Mesenchymal stem cell (in vitro differentiated cells and primary cell): ENCODE measurements around the gene CGB8.

ENCODE experiments used
- DNase-seq: peaks from one replicate; pipeline ENCODE4 v3.0.0-alpha.2; 2013
- H2AFZ ChIP-seq: one replicate; pipeline ENCODE4 v1.6.1; 2013; ENCODE audit warnings: low read depth, mild to moderate bottlenecking, control low read depth, inconsistent platforms, low read length, moderate library complexity
- H2AK5ac ChIP-seq: 2 replicates; pipeline ENCODE4 v1.6.1; 2013; ENCODE audit warnings: low read length, moderate library complexity, mild to moderate bottlenecking, inconsistent platforms; ENCODE audit not compliant: severe bottlenecking
- H2BK120ac ChIP-seq: one replicate; pipeline ENCODE4 v1.6.1; 2013; ENCODE audit warnings: low read depth, mild to moderate bottlenecking, inconsistent platforms, low read length, moderate library complexity
- H2BK12ac ChIP-seq, 2 experiments: one replicate each; pipeline ENCODE4 v1.6.1; 2013; ENCODE audit warnings: inconsistent platforms in 2 of 2, low read length in 2 of 2, mild to moderate bottlenecking in 2 of 2, moderate library complexity in 2 of 2, control low read depth in 1 of 2
- H2BK15ac ChIP-seq: one replicate; pipeline ENCODE4 v1.6.1; 2013; ENCODE audit warnings: mild to moderate bottlenecking, low read depth, inconsistent platforms; ENCODE audit not compliant: poor library complexity, severe bottlenecking
- H2BK5ac ChIP-seq: 2 replicates; pipeline ENCODE4 v1.6.1; 2013; ENCODE audit warnings: low read depth, mild to moderate bottlenecking, low read length, control low read depth, inconsistent platforms; ENCODE audit not compliant: poor library complexity, severe bottlenecking
- H3K14ac ChIP-seq, 2 experiments: one replicate each; pipeline ENCODE4 v1.6.1; 2013; ENCODE audit warnings: inconsistent platforms in 2 of 2, low read length in 2 of 2, control low read depth in 1 of 2, mild to moderate bottlenecking in 1 of 2, moderate library complexity in 1 of 2
- H3K18ac ChIP-seq, 2 experiments: one replicate each; pipeline ENCODE4 v1.6.1; 2013; ENCODE audit warnings: inconsistent platforms in 2 of 2, low read length in 2 of 2, control low read depth in 1 of 2, low read depth in 1 of 2, mild to moderate bottlenecking in 1 of 2
- H3K23ac ChIP-seq, 2 experiments: one replicate each; pipeline ENCODE4 v1.6.1; 2013; ENCODE audit warnings: inconsistent platforms in 2 of 2, low read length in 2 of 2, mild to moderate bottlenecking in 2 of 2, moderate library complexity in 2 of 2, control low read depth in 1 of 2
- H3K27ac ChIP-seq: 2 replicates; pipeline ENCODE4 v1.5.1; 2013; ENCODE audit warnings: mild to moderate bottlenecking, moderate library complexity, low read length, control low read depth, inconsistent platforms; ENCODE audit not compliant: poor library complexity, severe bottlenecking
- H3K27me3 ChIP-seq, 2 experiments: 2 replicates each; pipeline versions ENCODE4 v1.6.1 to v1.7.0; 2013; ENCODE audit warnings: low read length in 2 of 2, mild to moderate bottlenecking in 2 of 2, moderate library complexity in 2 of 2, control low read depth in 1 of 2, inconsistent platforms in 1 of 2; ENCODE audit not compliant: control insufficient read depth in 1 of 2, insufficient read depth in 1 of 2
- H3K36me3 ChIP-seq, 2 experiments: 2 replicates each; pipeline versions ENCODE4 v1.6.1 to v1.7.0; 2013; ENCODE audit warnings: low read length in 2 of 2, control low read depth in 1 of 2, inconsistent platforms in 1 of 2, low read depth in 1 of 2, mild to moderate bottlenecking in 1 of 2; ENCODE audit not compliant: insufficient read depth in 2 of 2, control insufficient read depth in 1 of 2
- H3K4ac ChIP-seq, 2 experiments: one replicate each; pipeline ENCODE4 v1.6.1; 2013; ENCODE audit warnings: inconsistent platforms in 2 of 2, low read length in 2 of 2, mild to moderate bottlenecking in 2 of 2, moderate library complexity in 2 of 2, control low read depth in 1 of 2, low read depth in 1 of 2
- H3K4me1 ChIP-seq: 2 replicates; pipeline ENCODE4 v1.6.1; 2013; ENCODE audit warnings: low read depth, low read length, control low read depth; ENCODE audit not compliant: control insufficient read depth, insufficient read depth
- H3K4me2 ChIP-seq: 2 replicates; pipeline ENCODE4 v1.6.1; 2013; ENCODE audit warnings: low read length, mild to moderate bottlenecking, inconsistent platforms; ENCODE audit not compliant: poor library complexity, severe bottlenecking
- H3K4me3 ChIP-seq, 2 experiments: 2 replicates each; pipeline versions ENCODE4 v1.5.1 to v1.7.0; 2013; ENCODE audit warnings: low read length in 2 of 2, mild to moderate bottlenecking in 2 of 2, control low read depth in 1 of 2, low read depth in 1 of 2; ENCODE audit not compliant: insufficient read depth in 1 of 2
- H3K79me1 ChIP-seq: replicated peaks from 2 replicates; pipeline ENCODE4 v1.6.1; 2013; ENCODE audit warnings: mild to moderate bottlenecking, control low read depth, low read length, inconsistent platforms; ENCODE audit not compliant: poor library complexity, severe bottlenecking
- H3K9ac ChIP-seq: 2 replicates; pipeline ENCODE4 v1.7.0; 2013; ENCODE audit warnings: mild to moderate bottlenecking, low read length, moderate library complexity
- H3K9me3 ChIP-seq: 2 replicates; pipeline ENCODE4 v1.7.0; 2013; ENCODE audit warnings: mild to moderate bottlenecking, low read length; ENCODE audit not compliant: control insufficient read depth
- H4K8ac ChIP-seq: one replicate; pipeline ENCODE4 v1.6.1; 2013; ENCODE audit warnings: inconsistent platforms, mild to moderate bottlenecking, low read length, moderate library complexity
- H4K91ac ChIP-seq: one replicate; pipeline ENCODE4 v1.6.1; 2013; ENCODE audit warnings: mild to moderate bottlenecking, low read length, inconsistent platforms
- WGBS: methylation state at CpG from one replicate; pipeline ENCODE4 v1.1.7; 2013; ENCODE audit warnings: mixed read lengths; 5-methylcytosine and 5-hydroxymethylcytosine counted together

Gene CGB8

GRCh38 chr19:49091391-49092038 lies 42.6 kb upstream of the CGB8 start:
- Histone ChIP-seq H3K36me3 (peaks cover 78 to 84% of the 10 kb centered on the region in 2 experiments), H4K8ac (no peak overlapping the region), H3K4ac (no peak overlapping the region), H3K4me2 (no peak overlapping the region), H3K9me3 (no peaks in the 10 kb centered on the region), H2AK5ac (no peak overlapping the region), H3K27ac (no peak overlapping the region), H3K9ac (no peak overlapping the region), H4K91ac (no peak overlapping the region), H3K4me1 (peaks cover 12% of the 10 kb centered on the region), H3K4me3 (no peak overlapping the region), H2BK120ac (no peak overlapping the region), H2BK5ac (no peak overlapping the region), H3K18ac (no peak overlapping the region), H3K23ac (no peak overlapping the region), H3K27me3 (no peaks in the 10 kb centered on the region), H3K79me1 (peaks cover 10% of the 10 kb centered on the region), H2BK12ac (no peak overlapping the region), H2AFZ (no peak overlapping the region), H3K14ac (no peak overlapping the region), H2BK15ac (no peak overlapping the region)
- 96% methylated on average over 16 of the region's 17 CpGs for WGBS
- no peak for DNase-seq

GRCh38 chr19:49086296-49086695 lies 37.4 kb upstream of the CGB8 start:
- Histone ChIP-seq H2AFZ (no peak overlapping the region), H3K27me3 (no peaks in the 10 kb centered on the region), H3K14ac (no peak overlapping the region), H2BK5ac (no peak overlapping the region), H3K4ac (no peak overlapping the region), H3K79me1 (peaks cover 2% of the 10 kb centered on the region), H2AK5ac (no peak overlapping the region), H3K23ac (no peak overlapping the region), H3K36me3 (peaks cover 34 to 35% of the 10 kb centered on the region in 2 experiments), H3K9me3 (no peaks in the 10 kb centered on the region), H3K27ac (no peak overlapping the region), H3K9ac (peak overlapping the region; percentile 98), H3K18ac (no peak overlapping the region), H3K4me1 (peaks cover 18% of the 10 kb centered on the region), H2BK15ac (no peak overlapping the region), H3K4me2 (peak overlapping the region; percentile 89), H2BK120ac (no peak overlapping the region), H4K8ac (no peak overlapping the region), H2BK12ac (peak overlapping the region in 1 of 2 experiments; percentile 6), H3K4me3 (peak overlapping the region; percentile 72 to 95), H4K91ac (no peak overlapping the region)
- 82% methylated on average over 10 of the region's 11 CpGs for WGBS
- no peak for DNase-seq

- peak overlapping the region; percentile 32 to 62 for H3K4ac ChIP-seq
- peaks cover 2% of the 10 kb centered on the region for H3K79me1 ChIP-seq
- H4K8ac ChIP-seq: no peak overlapping the region
- H3K27me3 ChIP-seq: no peaks in the 10 kb centered on the region
- H3K9me3 ChIP-seq: no peaks in the 10 kb centered on the region
- H3K9ac ChIP-seq: peak overlapping the region; percentile 98
- no peak overlapping the region for H2BK15ac ChIP-seq
- peak overlapping the region; percentile 64 for H3K27ac ChIP-seq
- peaks cover 29 to 30% of the 10 kb centered on the region in 2 experiments for H3K36me3 ChIP-seq
- H3K18ac ChIP-seq: peak overlapping the region; percentile 85 to 89
- H2AK5ac ChIP-seq: no peak overlapping the region
- peak overlapping the region; percentile 89 for H3K4me2 ChIP-seq
- 7% methylated on average over 14 of the region's 14 CpGs for WGBS
- H3K14ac ChIP-seq: peak overlapping the region in 1 of 2 experiments; percentile 12
- no peak overlapping the region for H4K91ac ChIP-seq
- no peak overlapping the region for H3K23ac ChIP-seq
- peak overlapping the region; percentile 42 for H2BK120ac ChIP-seq
- H3K4me3 ChIP-seq: peak overlapping the region; percentile 72 to 95
- peaks cover 18% of the 10 kb centered on the region for H3K4me1 ChIP-seq
- H2BK5ac ChIP-seq: peak overlapping the region; percentile 40
- no peak for DNase-seq
- no peak overlapping the region for H2AFZ ChIP-seq
- no peak overlapping the region for H2BK12ac ChIP-seq
Measured at GRCh38 chr19:49085868-49086232, 36.9 kb upstream of the CGB8 start.

- peak within 1 kb of the TSS; percentile 72 to 95 for H3K4me3 ChIP-seq
Measured at GRCh38 chr19:49085020-49085867, 36.3 kb upstream of the CGB8 start, which contains the start of gene SNRNP70. TSS of gene SNRNP70 (plus strand) at chr19:49085451. CDS start at chr19:49086415, 964 bp downstream.

More at GRCh38 chr19:49085020-49085867, 36.3 kb upstream of the CGB8 start, which contains the start of gene SNRNP70:
- H3K9ac ChIP-seq: peak within 1 kb of the TSS; percentile 98
- no peaks in the 10 kb centered on the region for H3K27me3 ChIP-seq
- H2AFZ ChIP-seq: no peak within 1 kb of the TSS
- H2AK5ac ChIP-seq: peak within 1 kb of the TSS; percentile 53
- peak within 1 kb of the TSS; percentile 55 to 62 for H3K4ac ChIP-seq
- H3K4me1 ChIP-seq: peaks cover 17% of the 10 kb centered on the region
- peak within 1 kb of the TSS; percentile 89 for H3K4me2 ChIP-seq
- H3K9me3 ChIP-seq: no peaks in the 10 kb centered on the region
- no peaks in the 10 kb centered on the region for H3K79me1 ChIP-seq
- H3K27ac ChIP-seq: peak within 1 kb of the TSS; percentile 79
- peak within 1 kb of the TSS; percentile 40 for H2BK5ac ChIP-seq
- no peak within 1 kb of the TSS for H3K23ac ChIP-seq
- H2BK12ac ChIP-seq: peak within 1 kb of the TSS in 1 of 2 experiments; percentile 6
- peak; percentile 99 for DNase-seq
- peak within 1 kb of the TSS in 1 of 2 experiments; percentile 12 for H3K14ac ChIP-seq
- WGBS: under 1% methylated on average over 55 of the region's 89 CpGs
- H3K18ac ChIP-seq: peak within 1 kb of the TSS; percentile 85 to 89
- H4K91ac ChIP-seq: peak within 1 kb of the TSS; percentile 74
- peak within 1 kb of the TSS; percentile 42 for H2BK120ac ChIP-seq
- H3K36me3 ChIP-seq: peaks cover 23 to 24% of the 10 kb centered on the region in 2 experiments
- peak within 1 kb of the TSS; percentile 96 for H4K8ac ChIP-seq
- peak within 1 kb of the TSS; percentile 44 for H2BK15ac ChIP-seq
